ENCODE results near the gene CNNM2.

The CNNM2 gene

DNA sequence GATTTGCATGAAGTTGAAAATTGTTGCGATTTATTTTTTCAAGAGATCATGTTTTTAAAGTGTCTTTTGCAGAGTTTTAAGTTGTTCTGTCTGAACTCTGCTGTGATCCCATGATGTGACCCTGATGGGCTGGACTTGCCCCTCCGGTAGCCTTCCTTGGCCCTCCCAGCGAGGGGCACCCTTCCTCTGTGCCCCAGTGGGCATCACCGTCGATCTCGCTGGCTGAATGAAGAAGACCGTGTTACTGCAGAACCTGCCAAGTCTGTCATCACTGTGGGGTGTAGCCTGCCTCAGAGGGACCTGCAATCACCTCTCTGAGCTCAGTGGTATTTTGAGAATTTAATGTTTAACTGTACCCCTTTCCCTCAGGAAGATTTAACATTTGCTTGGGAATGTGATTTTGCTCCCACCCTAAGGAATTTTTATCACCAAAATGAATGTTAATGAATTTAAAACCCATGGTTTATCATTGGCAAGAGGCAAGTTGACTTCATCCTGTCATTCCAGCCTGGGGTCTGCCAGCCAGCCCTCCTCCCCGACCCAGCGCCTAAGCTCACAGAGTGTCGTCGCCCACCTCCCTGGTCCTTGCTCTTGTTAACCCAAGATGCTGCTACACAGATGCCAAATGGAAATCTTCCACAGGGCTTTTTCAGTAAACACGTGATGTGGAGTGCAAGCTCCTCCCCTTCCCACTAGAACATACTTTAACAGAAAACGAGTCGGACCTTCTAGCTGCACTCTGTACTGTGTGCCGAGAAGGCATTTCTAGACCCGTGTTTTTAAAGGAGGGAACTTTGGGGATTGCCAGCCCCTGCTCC lies 159.6 kb downstream of the CNNM2 start:
- DNase-seq: no peak

DNA sequence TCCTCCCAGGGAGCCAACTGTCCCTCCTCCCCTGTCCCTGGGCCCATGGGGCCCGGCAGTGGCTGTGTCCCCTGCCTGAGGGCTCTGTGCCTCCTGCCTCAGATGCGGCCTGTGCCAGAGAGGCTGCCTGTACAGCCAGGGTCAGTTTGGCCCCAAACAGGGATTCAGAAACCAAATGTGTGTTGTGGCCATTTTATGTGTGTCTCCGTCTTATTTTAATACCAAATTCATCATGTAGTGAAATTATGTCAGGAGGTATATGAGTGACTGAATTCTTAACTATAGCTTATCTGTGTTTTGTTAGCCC lies 160.2 kb downstream of the CNNM2 start:
- no peak for DNase-seq

DNA sequence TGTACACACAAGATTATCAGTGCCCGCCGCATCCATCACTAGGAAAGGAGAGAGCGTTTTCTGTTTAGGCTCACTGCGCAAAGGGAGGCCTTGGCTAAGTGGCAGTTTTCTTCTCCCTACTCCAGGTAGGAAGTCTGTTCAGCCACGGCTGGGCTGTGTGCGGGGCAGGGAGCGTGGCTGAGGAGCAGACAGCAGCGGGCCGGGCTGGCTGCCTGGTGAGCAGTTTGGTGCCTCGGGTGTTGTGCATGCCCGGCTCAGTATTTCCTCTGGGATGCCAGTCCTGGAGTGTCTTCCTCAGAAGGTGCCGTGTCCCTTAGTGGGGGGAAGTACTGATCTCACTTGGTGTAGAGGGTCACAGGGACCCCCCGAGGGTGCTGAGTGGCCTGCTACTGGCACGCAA lies 160.6 kb downstream of the CNNM2 start:
- no peak for DNase-seq

DNA sequence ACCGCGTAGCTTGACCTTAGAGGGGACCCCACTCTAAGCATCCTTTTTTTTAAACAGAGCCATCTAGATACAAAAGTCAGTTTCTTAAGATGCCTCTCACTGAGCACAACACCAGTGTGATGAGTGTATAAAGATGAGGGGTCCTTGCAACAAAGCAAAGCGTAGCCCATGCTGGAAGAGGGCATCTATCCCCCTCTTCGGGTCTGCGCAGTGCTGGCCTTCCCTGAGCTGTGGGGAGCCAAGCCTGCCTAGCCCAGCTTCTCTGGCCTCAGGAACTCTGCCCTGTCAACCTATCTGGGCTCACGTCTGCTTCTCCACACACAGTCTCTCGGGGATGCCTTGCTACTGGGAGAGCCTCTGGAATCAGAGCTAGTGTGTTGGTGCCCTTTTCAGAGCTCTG lies 161.0 kb downstream of the CNNM2 start:
- no peak for DNase-seq

DNA sequence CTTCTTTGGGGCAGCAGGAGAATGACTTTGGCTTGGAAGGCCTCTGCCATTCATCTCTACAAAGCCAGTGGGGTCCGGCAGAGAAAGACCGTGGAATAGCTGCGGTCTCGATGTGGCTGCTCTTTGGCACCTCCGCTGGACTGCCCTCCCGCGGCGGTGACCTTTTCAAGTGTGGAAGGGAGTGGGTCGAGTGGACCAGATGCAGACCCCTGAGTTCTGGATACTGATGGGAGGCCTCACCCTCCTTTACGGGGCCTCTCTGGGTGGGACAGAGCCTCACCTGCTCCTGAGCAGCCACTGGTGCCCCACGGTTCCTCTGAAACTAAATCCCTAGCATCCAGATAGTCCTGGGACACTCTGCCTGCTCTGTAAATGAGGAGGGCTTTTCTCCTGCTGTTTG lies 161.9 kb downstream of the CNNM2 start:
- no peak for DNase-seq

DNA sequence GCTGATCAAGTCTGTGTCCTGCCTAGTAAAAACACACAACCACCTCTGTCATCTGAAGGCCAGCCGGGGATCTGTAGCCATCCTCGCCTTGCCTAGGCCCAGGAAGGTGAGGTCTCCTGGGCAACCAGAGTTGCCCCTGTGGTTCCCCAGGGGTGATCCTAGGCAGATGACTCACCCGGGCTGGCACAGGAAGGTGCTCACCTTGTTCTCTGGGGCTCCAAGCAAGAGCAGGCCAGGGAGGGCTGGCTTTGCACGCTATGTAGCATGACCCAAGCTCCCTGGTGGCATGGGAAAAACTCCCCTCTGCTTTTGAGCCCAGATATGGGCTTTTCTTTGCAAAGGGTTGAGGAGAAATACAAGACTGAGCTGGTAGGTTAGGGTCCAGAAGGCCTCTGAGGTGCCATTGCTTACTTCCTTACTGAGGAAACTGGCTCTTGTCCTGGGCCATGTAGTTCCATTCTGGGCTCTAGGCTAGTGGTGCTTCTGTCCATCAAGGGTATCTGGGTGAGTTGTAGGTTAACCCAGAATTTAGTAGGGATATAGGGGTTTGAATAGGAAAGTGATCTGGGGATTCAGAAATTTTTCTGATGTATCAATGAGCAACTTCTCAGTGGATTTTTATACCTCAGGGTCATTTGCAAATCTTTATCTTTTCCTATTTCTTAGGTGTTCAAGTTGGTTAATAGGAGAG lies 162.9 kb downstream of the CNNM2 start:
- no peak for DNase-seq

DNA sequence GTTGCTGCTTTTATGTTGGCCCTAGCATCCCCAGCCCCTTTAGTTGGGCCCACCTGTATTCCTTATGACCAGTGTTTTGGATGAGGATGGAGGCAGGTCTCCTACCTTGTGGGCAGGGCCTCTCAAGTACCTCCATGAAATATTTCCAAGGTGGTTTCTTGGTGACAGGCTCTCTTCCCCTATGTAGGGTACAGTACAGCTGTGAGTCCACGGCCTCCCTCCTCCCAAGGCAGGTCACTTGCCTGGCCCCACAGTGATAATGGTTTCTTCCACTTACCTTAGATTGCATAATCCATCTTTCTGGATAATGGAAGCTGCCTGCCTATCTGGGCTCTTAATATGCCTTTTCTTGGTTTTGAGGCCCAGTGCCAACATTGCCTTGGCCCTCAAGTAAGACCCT lies 164.6 kb downstream of the CNNM2 start:
- no peak for DNase-seq

DNA sequence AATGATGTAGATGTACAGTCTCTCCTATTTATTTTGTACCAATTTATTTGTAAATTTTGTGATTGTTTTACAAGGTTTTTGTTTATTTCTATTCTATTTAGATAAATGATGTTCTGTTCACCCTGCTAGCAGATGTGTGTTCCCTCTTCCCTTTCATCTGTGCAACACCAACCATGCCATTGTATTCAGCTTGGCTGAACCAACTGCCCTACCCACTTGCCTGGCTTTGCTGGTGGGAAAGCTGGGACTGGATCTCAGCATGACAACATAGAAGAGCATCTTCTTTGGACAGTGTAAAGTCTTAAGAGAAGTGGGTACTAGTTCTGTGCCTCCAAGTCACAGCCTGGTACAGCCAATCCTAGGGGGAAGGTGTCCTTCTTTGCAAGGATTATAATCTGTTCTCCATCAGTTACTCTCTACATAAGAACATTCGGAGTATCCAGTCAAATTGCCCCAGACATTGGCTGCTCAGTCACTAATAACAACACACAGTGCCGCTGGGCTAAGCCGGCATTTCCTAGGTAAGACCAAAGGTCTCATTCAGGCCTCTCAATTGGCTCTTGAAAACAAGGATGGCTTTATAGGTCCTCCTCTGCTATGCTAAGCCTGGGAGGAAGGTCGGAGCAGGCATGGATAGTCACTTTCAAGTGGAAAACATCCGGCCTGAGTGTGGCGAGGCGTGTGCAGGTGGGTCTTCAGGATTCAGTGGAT lies 165.3 kb downstream of the CNNM2 start:
- no peak for DNase-seq

DNA sequence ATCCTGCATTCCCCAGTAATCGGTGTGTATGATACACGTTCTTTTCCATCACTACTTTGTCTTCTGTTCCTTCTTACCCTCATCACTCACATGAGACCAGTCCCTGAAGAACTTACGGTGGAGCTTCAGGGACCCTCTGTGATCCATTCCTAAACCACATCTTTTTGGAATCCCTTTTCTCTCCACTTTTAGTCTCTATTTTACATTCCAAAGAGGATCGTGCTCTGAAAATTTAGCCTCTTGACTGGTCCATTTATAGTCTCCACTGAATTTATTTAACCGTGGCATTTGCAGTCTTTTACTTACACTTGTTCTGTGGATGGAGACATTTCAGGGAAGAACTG lies 165.9 kb downstream of the CNNM2 start:
- no peak for DNase-seq

DNA sequence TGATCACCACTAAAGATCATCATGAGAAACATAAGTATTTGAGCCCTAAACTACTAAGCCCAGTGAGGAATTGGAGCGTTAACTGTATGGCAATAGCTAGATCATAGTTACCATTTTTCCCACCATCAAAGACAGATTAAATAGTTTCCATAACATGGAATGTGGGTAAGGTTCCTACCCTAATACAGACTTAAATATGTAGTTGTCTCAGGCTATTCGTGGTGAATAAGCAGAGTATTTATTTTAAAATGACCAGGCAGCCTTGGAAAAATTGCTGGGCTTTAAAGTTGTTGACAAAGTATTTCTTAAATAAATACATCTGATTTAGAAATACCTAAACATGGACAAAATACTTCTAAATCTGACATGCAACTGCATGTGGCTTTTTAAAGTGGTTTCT lies 168.2 kb downstream of the CNNM2 start:
- DNase-seq: no peak

DNA sequence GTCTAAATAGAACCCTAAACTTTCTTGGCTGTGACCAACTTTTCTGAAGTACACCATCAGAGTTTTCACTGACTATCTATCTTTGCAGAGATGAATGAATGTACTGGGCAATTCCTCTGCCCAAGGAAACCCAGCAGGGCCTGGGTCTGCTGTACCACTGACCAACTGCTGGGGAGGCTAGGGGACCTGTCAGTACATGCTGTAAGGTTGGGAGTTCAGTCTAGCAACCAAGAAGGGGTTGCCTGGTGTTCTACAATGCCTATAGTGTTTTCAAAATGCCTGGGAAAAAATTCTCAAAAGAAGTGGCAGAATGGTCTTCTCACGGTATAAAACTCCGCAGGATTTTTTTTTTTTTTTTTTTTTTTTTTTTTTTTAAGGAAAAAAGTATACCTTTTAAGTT lies 168.7 kb downstream of the CNNM2 start:
- DNase-seq: no peak

DNA sequence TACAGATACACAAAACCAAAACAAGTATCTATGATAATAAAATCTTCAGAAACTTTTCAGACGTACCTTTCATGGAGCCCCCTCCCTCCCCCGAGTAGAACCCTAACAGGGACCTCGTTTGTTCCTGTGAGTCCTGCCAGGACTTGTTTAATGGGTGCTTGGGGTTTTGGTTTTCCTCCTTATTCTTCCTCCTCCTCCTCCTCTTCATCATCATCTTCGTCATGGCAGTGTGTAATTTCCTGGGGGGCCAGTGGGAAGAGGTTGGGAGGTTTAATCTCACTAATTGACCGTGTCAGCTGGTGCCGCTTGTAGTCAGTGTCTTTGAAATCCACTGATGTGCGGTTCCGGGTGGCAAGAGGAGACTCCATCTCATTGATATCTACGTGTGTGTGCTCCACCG lies 171.4 kb downstream of the CNNM2 start:
- no peak for DNase-seq

DNA sequence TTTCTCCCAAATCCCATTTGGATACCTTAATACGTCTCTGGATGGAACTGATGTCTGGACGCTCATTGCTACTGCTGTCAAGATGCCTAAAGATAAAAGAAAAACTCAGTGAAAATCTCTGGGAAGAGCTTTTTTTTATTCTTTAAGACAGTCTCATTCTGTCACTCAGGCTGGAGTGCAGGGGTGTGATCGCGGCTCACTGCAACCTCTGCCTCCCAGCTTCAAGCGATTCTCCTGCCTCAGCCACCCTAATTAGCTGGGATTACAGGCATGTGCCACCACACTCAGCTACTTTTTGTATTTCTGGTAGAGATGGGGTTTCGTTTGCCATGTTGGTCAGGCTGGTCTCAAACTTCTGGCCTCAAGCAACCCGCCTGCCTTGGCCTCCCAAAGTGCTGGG lies 172.8 kb downstream of the CNNM2 start:
- DNase-seq: no peak

DNA sequence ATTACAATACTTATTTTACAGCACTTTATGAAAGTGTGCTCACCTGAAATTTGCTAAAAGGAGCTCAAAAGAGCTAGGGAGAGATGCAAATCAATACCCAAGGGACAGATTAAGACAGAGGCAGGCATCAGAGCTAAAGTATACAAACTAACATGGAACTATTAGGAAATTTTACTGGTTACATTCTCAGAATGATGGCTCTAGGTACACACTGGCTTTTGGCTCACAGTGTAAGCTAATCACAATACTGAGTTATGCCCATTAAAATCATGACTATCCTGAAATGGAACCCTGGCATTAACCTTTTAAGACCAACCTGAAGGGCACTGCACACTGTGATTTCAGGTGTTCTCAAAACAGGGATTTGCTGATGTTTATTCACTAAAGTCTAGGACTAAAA lies 176.9 kb downstream of the CNNM2 start:
- no peak for DNase-seq

DNA sequence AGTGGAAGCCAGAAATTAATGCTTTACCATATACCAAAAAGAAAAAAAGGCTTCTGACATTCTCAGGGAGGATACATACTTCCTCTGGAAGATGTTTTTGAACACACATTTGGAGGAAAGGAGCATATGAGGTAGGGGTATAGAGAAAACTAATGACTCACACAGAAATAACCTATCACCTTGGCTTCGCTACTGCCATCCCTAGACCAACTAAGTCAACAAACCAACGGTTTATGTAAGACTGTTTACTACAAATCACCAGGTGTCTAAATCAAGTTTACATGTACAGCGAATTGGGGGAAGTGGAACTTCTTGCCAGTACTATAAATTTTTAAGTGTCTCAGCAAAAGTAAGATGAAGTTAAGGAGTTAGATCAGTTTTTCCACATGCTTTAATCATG lies 178.0 kb downstream of the CNNM2 start:
- DNase-seq: no peak

DNA sequence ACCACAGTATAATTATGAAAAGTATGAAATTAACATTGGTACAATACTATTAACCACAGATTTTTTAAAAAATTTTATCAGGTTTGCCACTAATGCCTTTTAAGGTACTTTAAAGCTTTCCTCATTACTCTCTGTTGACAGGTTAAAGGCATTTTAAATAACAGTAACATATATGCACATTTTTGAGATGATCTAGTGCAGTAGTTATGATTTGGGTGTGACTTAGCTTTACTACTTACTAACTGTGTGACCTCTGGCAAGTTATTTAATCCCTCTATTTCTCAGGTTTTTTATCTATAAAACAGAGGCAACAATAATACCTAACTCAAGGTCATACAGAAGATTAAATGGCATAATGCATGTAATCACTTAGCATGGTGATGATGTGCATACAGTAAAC lies 180.1 kb downstream of the CNNM2 start:
- no peak for DNase-seq

DNA sequence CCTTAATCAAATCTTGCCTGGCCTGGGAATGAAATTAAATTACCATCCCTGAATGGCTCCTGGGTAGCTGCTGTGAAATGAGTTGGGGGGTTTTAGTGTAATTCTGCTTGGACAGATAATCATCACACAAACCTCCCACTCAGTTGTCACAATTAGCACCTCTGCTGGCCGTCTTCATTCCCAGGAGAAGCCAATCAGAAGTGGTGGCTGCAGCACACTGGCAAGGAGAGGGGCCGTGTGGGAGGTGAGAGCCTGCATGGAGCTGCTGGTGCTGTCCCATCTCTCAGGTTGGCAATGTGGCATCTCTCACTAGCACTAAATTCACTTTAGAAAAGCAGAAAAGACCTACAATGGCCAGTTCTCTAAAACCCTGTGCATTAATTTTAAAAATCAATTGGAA lies 182.5 kb downstream of the CNNM2 start:
- no peak for DNase-seq

DNA sequence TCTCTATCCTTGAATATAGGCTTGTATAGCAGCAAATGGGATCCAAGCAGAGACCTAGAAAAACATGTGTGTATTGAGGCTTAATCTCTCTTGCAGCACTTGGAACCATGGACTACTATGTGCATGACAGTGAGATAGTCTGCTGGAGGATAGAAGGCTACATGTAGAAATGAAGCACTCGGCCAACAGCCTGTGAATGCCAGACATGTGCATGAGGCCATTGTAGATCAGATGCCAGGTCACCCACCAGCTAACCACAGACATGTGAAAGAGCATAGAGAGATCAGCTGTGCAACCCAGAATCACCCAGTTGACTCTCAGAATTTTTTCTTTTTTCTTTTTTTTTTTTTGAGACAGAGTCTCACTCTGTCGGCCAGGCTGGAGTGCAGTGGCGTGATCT lies 184.1 kb downstream of the CNNM2 start:
- DNase-seq: no peak

DNA sequence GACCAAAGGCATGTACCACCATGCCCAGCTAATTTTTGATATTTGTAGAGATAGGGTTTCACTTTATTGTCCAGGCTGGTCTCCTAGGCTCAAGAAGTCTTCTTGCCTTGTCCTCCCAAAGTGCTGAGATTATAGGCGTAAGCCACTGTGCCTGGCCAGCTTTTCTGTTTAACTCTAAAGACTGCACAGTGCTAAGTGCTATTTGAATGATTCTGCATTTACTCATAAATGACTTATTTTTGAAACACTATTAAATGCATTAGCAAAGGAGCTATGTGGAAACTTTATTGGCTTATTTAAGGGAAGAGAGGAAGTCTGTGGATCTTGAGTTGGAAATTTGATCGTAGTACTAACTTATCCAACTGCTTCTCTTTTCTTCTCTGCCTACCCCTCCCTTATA lies 185.9 kb downstream of the CNNM2 start:
- DNase-seq: no peak

DNA sequence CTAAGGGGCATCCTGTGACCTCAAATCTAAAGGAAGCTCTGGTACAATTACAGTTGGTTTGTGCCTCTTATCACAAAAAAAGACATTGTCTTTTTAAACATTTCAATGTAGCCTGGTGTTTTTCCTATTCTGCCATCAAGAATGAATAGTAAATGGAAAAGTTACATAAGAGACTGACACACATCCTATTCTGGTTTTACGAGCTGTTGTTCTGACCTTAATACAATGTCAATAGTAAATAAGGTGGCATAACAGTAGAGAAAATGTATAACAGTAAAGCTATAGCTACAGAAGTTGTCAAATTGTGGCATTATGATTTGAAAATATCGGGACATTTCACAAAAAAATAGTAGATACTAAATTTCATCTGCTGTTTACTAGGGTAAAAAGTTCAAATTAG lies 186.6 kb downstream of the CNNM2 start:
- no peak for DNase-seq

DNA sequence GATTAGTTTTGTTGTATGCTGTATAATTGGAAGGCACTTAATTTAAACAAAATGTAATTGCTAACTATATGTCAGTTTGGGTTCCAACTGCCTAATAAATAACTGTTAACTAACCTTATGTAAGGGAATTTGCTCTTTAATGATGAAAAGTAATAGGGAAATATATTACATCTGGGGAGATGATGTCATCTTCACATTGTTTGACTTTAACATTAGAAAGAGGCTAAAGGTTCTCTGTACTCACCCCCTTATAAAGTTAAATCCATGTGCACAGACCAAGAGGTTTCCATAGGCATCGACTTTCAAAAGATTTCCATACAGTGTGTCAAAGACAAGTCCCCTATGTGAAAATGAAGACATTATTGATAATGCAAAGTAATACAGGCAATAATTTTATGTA lies 187.4 kb downstream of the CNNM2 start:
- no peak for DNase-seq

DNA sequence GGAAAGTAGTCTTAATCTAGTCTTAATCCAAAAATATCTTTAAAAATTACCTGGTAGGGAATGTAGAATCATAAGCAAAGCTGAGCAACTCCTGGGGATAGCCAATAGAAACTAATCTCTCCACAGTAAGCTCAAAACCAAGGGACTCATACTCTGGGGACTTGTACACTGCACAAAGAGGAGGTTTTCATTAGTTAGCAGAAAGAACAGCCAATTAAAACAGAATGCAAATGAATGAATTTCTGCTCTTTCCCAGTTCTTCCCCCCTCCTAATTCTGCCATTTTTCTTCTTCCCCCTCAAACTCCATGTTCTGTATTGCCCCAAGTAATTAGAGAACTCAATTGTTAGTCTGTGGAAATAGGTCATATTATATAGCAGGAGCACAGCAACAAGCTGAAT lies 188.4 kb downstream of the CNNM2 start:
- DNase-seq: no peak

DNA sequence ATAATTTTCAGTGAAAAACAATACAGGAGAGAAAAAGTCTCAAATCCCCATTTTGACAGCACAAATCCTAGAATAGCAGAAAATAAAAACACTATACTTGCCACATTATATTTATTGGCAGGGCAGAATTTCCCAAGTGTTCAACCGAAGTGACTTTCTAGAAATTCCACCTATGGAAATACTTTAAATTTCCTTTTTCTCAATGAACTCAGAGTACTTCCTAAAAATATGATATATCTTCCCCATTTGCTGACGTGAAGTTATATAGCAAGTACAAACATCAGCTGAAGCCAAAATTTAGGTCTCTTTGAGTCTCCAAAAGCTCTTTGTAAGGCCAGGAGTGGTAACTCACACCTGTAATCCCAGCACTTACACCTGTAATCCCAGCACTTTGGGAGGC lies 191.7 kb downstream of the CNNM2 start:
- DNase-seq: no peak

DNA sequence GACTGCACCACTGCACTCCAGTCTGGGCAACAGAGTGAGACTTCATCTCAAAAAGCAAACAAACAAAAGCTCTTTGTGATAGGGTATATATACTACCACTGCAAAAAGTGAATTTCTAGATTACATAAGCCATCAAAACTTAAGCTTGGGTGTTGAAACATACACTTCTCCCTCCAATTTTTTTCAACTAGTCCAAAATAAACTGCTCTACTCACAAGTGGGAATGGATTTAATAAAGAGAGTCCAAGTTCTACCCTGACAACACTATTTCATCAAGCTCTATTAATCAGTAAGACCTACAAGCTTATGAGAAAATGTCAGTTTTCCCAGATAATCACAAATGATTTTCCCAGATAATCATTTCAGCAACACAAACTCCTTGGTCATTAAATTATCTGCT lies 192.3 kb downstream of the CNNM2 start:
- DNase-seq: no peak

Data from NCI-H187 (cell line).